HG03097 (cell line): Measurements from ENCODE around the gene PAX5.
"Not testable (repeated sequence)": the region's sequence is repeated elsewhere in the genome, so short reads cannot be mapped to it uniquely, and the experiment has no call there.

ENCODE experiments used
- ATAC-seq: cut with Tn5 transposase; IDR thresholded peaks from one replicate; pipeline ENCODE4 v1.9.1; 2021; ENCODE audit not compliant: unreplicated experiment, low FRiP score

Gene PAX5

GRCh38 chr9:37033682-37034304 lies at the start of gene PAX5:
TSS of gene PAX5 (minus strand) at chr9:37034268. CDS start at chr9:37034031, 237 bp downstream.
- no peak for ATAC-seq

DNA sequence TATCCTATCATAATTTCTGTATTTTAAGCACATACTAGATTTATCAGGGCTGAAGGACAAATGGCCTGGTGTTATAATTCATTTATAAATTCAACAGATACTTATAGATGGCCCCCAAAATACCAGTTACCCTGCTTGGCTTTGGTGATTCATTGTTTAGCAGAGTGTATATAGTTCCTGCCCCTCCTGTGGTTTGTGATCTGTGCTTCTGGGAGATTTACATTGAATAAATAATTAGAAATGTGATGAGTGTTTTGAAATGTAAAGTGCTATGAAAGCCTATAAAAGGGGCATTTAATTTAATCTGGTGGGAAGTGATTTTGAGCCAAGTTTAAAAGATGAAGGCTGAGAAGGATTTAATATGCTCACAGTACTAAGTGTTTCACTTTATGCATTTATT lies 49.6 kb upstream of the PAX5 start:
- no peak for ATAC-seq

GRCh38 chr9:37082214-37082765 lies 48.2 kb upstream of the PAX5 start:
- no peak for ATAC-seq

DNA sequence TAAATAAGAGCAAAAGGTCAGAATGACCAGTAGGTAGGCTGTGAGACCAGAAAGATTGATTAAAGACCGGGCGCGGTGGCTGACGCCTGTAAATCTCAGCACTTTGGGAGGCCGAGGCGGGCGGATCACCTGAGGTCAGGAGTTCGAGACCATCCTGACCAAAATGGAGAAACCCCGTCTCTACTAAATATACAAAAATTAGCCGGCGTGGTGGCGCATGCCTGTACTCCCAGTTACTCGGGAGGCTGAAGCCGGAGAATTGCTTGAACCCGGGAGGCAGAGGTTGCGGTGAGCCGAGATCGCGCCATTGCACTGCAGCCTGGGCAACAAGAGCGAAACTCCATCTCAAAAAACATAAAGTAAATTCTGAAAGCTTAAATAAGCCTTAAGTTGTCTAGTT lies 47.4 kb upstream of the PAX5 start:
- ATAC-seq = not testable (repeated sequence)

DNA sequence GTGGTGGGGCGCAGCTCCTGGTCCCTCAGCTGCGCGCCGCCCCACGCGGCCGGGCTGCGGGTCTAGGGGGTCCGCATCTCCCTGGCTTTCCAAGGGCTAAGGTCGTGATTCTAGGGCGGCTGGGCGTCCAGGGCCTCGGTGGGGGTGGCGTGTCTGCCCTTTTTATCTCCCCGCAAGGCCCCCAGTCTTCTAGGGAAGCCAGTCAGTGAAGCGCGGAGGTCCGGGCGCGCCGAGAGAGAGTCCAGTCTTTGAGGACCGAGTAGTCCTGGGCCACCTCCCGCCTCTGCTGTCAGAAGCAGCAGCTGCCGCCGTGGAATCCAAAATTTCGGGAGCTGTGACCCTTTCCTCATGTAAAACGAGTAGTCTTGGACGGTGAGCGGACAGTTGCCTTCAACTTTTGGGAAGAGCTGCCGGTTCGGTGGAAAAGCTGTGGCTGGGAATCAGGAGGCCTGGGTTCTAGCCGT lies 46.1 kb upstream of the PAX5 start:
- not testable (repeated sequence) for ATAC-seq

DNA sequence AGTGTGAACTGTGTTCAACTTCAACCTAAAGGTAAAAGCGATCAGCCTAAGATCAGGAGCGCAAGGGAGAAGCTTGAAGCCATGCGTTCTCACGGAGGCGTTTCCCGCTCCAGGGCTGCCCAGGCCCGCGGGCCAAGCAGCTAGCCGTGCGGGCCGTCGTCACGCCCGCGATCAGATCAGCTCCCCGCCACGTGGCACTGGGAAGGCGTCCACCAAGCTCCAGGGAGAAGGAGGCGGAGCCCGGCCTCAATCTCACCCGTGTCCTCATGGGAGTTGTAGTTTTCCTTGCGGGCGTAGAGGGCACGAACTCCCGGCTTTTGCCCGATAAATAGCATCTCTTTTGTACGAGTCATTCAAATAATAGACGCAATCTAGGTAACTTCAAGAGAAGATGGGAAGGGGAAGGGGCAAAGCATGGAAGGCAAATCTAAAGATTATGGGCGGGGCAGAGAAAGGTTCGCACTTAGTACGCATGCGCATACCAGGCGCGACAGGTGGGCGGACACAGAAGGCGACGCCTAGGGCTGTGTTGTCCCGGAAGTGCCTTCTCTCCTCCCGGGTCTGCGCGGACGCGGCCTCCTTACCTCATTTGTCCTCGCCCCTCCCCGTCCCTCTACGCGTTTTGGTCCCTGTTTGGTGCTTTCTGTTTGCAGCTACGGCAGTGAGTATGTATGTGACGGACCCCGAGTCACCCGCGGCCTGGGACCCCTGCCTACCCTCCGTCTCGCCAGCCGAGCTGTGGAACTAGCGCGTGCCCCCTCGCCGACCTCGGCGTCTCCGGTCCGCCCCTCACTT lies 45.5 kb upstream of the PAX5 start:
- peak; percentile 81 for ATAC-seq

GRCh38 chr9:37074790-37075189 lies 40.7 kb upstream of the PAX5 start:
- ATAC-seq = not testable (repeated sequence)

- no peak for ATAC-seq
Observed at GRCh38 chr9:37066139-37066725, 32.2 kb upstream of the PAX5 start.

GRCh38 chr9:37062336-37062735 lies 28.3 kb upstream of the PAX5 start:
- no peak for ATAC-seq

GRCh38 chr9:37061768-37062167 lies 27.7 kb upstream of the PAX5 start:
- no peak for ATAC-seq

DNA sequence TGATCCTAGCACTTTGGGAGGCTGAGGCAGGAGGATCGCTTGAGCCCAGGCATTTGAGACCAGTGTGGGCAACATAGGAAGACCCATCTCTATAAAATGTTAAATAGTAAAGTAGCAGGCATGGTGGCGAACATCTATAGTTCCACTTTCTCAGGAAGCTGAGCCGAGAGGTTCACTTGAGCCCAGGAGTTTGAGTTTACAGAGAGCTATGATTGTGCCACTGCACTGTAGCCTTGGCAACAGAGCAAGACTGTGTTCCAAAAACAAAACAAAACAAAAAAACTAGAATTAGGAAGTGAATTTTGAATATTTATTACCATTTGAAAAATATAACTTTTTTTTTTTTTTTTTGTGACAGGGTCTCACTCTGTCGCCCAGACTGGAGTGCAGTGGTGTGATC lies 26.8 kb upstream of the PAX5 start:
- ATAC-seq = no peak

- ATAC-seq = no peak
Observed at GRCh38 chr9:37056046-37056920, 22.2 kb upstream of the PAX5 start.

- not testable (repeated sequence) for ATAC-seq
Observed at GRCh38 chr9:37054363-37054720, 20.3 kb upstream of the PAX5 start.

GRCh38 chr9:37053684-37054362 lies 19.8 kb upstream of the PAX5 start:
- ATAC-seq = no peak

GRCh38 chr9:37046683-37047082 lies 12.6 kb upstream of the PAX5 start:
- ATAC-seq = no peak

GRCh38 chr9:37042421-37042820 lies 8.4 kb upstream of the PAX5 start:
- ATAC-seq = no peak

- ATAC-seq = no peak
Observed at GRCh38 chr9:37040508-37041127, 6.5 kb upstream of the PAX5 start.

DNA sequence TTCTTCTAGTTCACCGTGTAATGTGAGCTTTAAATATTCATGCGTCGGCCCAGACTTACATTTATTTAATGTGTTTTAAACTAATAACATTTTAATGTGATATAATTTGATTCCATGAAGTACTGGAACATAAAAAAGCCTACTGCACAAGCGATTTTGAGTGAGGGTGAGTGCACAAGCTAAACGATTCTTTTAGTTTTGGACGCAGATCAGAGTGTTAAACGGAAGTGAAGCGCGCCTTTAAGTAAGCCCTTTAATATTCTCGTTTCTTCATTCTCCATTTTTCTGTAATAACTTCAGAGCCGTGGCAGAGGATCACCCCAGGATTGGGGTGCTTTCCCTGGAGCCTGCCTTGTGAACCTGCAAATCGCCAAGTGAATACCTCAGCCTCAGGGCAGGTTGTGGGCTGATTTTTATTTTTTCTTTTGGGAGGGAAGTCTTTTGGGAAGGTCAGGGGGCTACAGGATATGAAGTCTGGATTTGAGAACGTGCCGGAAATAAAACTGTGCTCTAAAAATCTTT lies 4.9 kb upstream of the PAX5 start:
- ATAC-seq = no peak

DNA sequence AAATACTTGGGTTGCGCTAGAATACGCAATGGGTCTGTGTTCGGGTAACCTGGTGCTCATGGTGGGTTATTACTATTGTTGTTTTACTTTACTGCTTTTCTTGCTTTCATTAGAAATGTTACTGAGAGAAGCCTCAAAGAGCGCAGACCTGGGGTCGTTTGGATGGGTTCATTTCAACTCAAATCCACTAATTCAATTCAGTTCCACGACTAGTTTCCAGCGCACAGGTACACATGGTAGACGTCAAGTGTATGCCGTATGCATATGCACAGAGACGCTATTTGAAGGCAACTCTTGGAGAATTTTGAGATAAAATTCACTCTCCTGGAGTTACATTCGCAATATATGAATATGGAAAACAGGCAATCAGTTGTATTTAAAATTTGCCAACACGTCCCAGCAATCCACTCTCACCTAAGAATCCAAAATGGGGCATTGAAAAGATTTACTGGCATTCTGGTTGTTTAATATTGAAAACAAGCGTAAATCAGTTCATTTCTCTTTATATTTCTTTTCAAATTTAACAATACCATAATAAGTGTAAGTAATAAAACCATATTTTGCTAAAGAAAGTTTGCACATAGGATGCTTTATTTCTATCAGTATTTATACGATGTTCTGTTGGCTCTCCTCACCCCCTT lies 4.4 kb upstream of the PAX5 start:
- no peak for ATAC-seq
